OCI-LY1 (cell line): ENCODE results near the gene CCIN.

Experiments used
- H2AFZ ChIP-seq: fragments of 200-600 bp; sonication (generic), shearing (Covaris generic); 2 replicates; pipeline ENCODE4 v1.6.0; 2014; ENCODE audit warnings: antibody characterized with exemption, mild to moderate bottlenecking, low read length
- H3F3A ChIP-seq: fragments of 200-600 bp; sonication (generic), shearing (Covaris generic); 2 replicates; pipeline ENCODE4 v1.6.0; 2014; ENCODE audit warnings: mild to moderate bottlenecking, antibody characterized with exemption, low read length, moderate library complexity; ENCODE audit not compliant: insufficient read depth
- H3K27ac ChIP-seq: fragments of 200-600 bp; sonication (generic); 2 replicates; pipeline ENCODE4 v1.5.1; 2014; ENCODE audit warnings: low read length, mixed run types, mild to moderate bottlenecking, low read depth; ENCODE audit not compliant: poor library complexity, severe bottlenecking
- H3K27me3 ChIP-seq: fragments of 200-600 bp; sonication (generic); 2 replicates; pipeline ENCODE4 v1.6.0; 2014; ENCODE audit warnings: antibody characterized with exemption, mild to moderate bottlenecking, low read length, moderate library complexity; ENCODE audit not compliant: insufficient read depth
- H3K36me3 ChIP-seq: fragments of 200-600 bp; sonication (generic); 2 replicates; pipeline ENCODE4 v1.6.1; 2014; ENCODE audit warnings: mild to moderate bottlenecking, antibody characterized with exemption, low read length, moderate library complexity, mixed read lengths; ENCODE audit not compliant: insufficient read depth
- H3K4me1 ChIP-seq: fragments of 200-600 bp; sonication (generic); 2 replicates; pipeline ENCODE4 v1.5.1; 2014; ENCODE audit warnings: mild to moderate bottlenecking, low read length, moderate library complexity; ENCODE audit not compliant: insufficient read depth, severe bottlenecking
- H3K4me2 ChIP-seq: fragments of 200-600 bp; sonication (generic), shearing (Covaris generic); 2 replicates; pipeline ENCODE4 v1.6.1; 2014; ENCODE audit warnings: low read length
- H3K4me3 ChIP-seq: fragments of 200-600 bp; sonication (generic); 2 replicates; pipeline ENCODE4 v1.5.1; 2014; ENCODE audit warnings: low read length, low read depth, mild to moderate bottlenecking, mixed read lengths; ENCODE audit not compliant: poor library complexity, severe bottlenecking
- H3K79me2 ChIP-seq: fragments of 200-600 bp; shearing (Covaris generic); 2 replicates; pipeline ENCODE4 v1.6.1; 2016; ENCODE audit warnings: mixed run types, low read length, mixed read lengths; ENCODE audit not compliant: insufficient read depth
- H3K9ac ChIP-seq: fragments of 200-600 bp; sonication (generic), shearing (Covaris generic); 2 replicates; pipeline ENCODE4 v1.6.1; 2014; ENCODE audit warnings: mild to moderate bottlenecking, low read length, mixed read lengths
- H3K9me2 ChIP-seq: fragments of 200-600 bp; sonication (generic), shearing (Covaris generic); 2 replicates; pipeline ENCODE4 v1.6.1; 2014; ENCODE audit warnings: low read depth, mild to moderate bottlenecking, low read length, mixed read lengths
- H3K9me3 ChIP-seq: fragments of 200-600 bp; shearing (Covaris generic); 2 replicates; pipeline ENCODE4 v1.6.1; 2014; ENCODE audit warnings: low read length, mixed read lengths
- H4K20me1 ChIP-seq: fragments of 200-600 bp; sonication (generic), shearing (Covaris generic); 2 replicates; pipeline ENCODE4 v1.6.0; 2016; ENCODE audit warnings: mild to moderate bottlenecking, low read length; ENCODE audit not compliant: insufficient read depth
- CTCF ChIP-seq: fragments of 200-600 bp; sonication (generic), shearing (Covaris generic); IDR thresholded peaks from 2 replicates; pipeline ENCODE4 v1.5.1; 2017; ENCODE audit warnings: mild to moderate bottlenecking, antibody characterized with exemption, low read length, moderate library complexity, mixed read lengths
- EZH2 ChIP-seq: fragments of 200-600 bp; sonication (generic), shearing (Covaris generic); IDR thresholded peaks from 2 replicates; pipeline ENCODE4 v1.8.0; 2017; ENCODE audit warnings: borderline replicate concordance, mixed run types, mild to moderate bottlenecking, antibody characterized with exemption, low read length, moderate library complexity, mixed read lengths

The CCIN gene

DNA sequence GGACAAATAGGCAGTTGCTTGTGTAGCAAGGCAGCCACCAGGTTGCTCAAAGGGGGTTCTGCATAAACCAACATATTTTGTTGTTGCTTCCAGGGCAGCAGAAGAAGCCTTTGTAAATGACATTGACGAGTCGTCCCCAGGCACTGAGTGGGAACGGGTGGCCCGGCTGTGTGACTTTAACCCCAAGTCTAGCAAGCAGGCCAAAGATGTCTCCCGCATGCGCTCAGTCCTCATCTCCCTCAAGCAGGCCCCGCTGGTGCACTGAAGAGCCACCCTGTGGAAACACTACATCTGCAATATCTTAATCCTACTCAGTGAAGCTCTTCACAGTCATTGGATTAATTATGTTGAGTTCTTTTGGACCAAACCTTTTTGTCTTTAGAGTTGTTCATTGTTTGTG lies 42.3 kb downstream of the CCIN start:
- Histone ChIP-seq H3K36me3 (peaks cover 92% of the 10 kb centered on the region), H3F3A (no peaks in the 10 kb centered on the region), H2AFZ (no peak overlapping the region), H3K9me3 (no peaks in the 10 kb centered on the region), H3K27me3 (no peaks in the 10 kb centered on the region), H3K9ac (no peak overlapping the region), H3K27ac (no peak overlapping the region), H3K4me3 (no peak overlapping the region), H3K79me2 (0 out of 2 replicates have a peak, but pooled peaks cover 3% of the 10 kb centered on the region), H3K4me2 (no peak overlapping the region), H3K4me1 (no peaks in the 10 kb centered on the region), H3K9me2 (no peaks in the 10 kb centered on the region), H4K20me1 (no peaks in the 10 kb centered on the region)
- TF ChIP-seq CTCF (no peak), EZH2 (no peak)

DNA sequence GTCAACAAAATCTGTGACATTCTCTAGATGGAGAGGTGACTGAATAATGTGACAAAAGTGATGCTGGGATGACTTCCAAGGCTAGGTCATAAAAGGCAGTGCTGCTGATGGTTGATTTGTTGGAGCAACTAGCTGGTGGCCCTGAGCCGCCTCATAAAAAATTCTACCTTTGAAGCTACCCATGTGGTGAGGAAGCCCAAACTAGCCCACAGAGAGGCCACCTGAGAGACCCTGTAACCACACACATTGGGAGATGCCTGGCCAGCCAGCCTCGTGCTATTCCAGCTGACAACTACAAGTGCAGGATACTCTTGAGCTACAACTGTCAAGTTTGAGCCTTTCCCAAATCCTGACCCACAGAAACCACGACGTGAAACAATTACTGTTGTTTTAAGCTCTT lies 44.2 kb downstream of the CCIN start:
- TF ChIP-seq EZH2 (no peak), CTCF (no peak)
- H3K79me2 ChIP-seq = 0 out of 2 replicates have a peak, but pooled peaks cover 3% of the 10 kb centered on the region
- H4K20me1 ChIP-seq = no peaks in the 10 kb centered on the region

DNA sequence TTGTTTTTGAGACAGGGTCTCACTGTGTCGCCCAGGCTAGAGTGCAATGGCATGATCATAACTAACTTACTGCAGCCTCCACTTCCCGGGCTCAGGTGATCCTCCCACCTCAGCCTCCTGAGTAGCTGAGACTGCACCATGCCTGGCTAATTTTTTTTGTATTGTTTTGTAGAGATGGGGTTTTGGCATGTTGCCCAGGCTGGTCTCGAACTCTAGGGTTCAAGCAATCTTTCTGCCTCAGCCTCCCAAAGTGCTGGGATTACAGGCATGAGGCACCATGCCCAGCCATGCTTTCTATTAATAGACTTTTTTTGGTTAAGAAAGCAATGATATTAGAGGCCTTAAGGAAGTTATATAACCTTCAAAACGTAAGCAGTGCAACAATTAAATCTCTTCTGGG lies 44.8 kb downstream of the CCIN start:
- Histone ChIP-seq H3K27ac (no peak overlapping the region), H3F3A (no peaks in the 10 kb centered on the region), H3K36me3 (peaks cover 87% of the 10 kb centered on the region)

More for the DNA sequence above, 44.2 kb downstream of the CCIN start:
- H3K27me3 ChIP-seq = no peaks in the 10 kb centered on the region
- H3F3A ChIP-seq = no peaks in the 10 kb centered on the region
- H3K9ac ChIP-seq = no peak overlapping the region
- no peak overlapping the region for H2AFZ ChIP-seq
- no peak overlapping the region for H3K27ac ChIP-seq
- H3K4me3 ChIP-seq = no peak overlapping the region
- no peaks in the 10 kb centered on the region for H3K9me2 ChIP-seq
- no peaks in the 10 kb centered on the region for H3K9me3 ChIP-seq
- no peak overlapping the region for H3K4me2 ChIP-seq
- peaks cover 89% of the 10 kb centered on the region for H3K36me3 ChIP-seq
- no peaks in the 10 kb centered on the region for H3K4me1 ChIP-seq

DNA sequence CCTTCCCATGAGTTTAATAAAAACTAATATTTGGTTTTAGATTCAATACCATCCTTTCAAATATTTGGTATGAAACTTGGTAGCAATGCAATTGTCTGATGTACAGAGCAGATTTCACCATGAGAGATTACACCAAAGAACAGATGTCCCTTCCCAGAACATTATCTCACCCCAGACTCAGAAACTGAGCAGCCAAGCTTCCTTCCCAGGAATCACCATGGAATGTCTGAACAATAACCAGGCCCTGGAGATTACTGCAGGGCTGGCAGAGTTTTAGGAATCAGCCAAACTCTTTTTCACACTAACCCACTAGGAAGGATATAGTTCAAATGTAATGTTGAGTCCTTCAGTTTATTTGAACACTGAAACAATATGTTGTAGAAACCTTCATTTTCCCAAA lies 45.4 kb downstream of the CCIN start:
- Histone ChIP-seq H3K4me2 (no peak overlapping the region), H3F3A (no peaks in the 10 kb centered on the region), H3K9ac (no peak overlapping the region), H3K79me2 (no peaks in the 10 kb centered on the region), H3K36me3 (peaks cover 87% of the 10 kb centered on the region), H2AFZ (no peak overlapping the region), H3K4me1 (no peaks in the 10 kb centered on the region), H4K20me1 (no peaks in the 10 kb centered on the region), H3K27ac (no peak overlapping the region), H3K27me3 (no peaks in the 10 kb centered on the region), H3K4me3 (no peak overlapping the region), H3K9me3 (no peaks in the 10 kb centered on the region), H3K9me2 (no peaks in the 10 kb centered on the region)
- TF ChIP-seq CTCF = no peak
- no peak for TF ChIP-seq EZH2

More for the DNA sequence above, 44.8 kb downstream of the CCIN start:
- H3K9ac ChIP-seq = no peak overlapping the region
- TF ChIP-seq EZH2 = no peak
- H3K9me2 ChIP-seq = no peaks in the 10 kb centered on the region
- H3K4me2 ChIP-seq = no peak overlapping the region
- no peak overlapping the region for H3K4me3 ChIP-seq
- H2AFZ ChIP-seq = no peak overlapping the region
- H3K4me1 ChIP-seq = no peaks in the 10 kb centered on the region
- H3K9me3 ChIP-seq = no peaks in the 10 kb centered on the region
- H4K20me1 ChIP-seq = no peaks in the 10 kb centered on the region
- H3K27me3 ChIP-seq = no peaks in the 10 kb centered on the region
- H3K79me2 ChIP-seq = 0 out of 2 replicates have a peak, but pooled peaks cover 3% of the 10 kb centered on the region
